Fibroblast of mammary gland (primary cell): Measurements from ENCODE around the gene AUTS2.

ENCODE experiments used
- DNase-seq: peaks from one replicate; pipeline ENCODE4 v3.0.0-alpha.2; 2010; ENCODE audit warnings: low read depth
- H3K4me3 ChIP-seq: 2 replicates; pipeline ENCODE4 v1.5.1; 2011; ENCODE audit warnings: low read depth, mild to moderate bottlenecking, low read length, moderate library complexity; ENCODE audit not compliant: control insufficient read depth
- TF ChIP-seq, protein P1 (sequence below): conservative IDR thresholded peaks from 2 replicates; pipeline ENCODE4 v1.5.1; 2011; ENCODE audit warnings: low read depth, low read length, inconsistent platforms; ENCODE audit not compliant: control insufficient read depth, insufficient read depth

The AUTS2 gene

DNA sequence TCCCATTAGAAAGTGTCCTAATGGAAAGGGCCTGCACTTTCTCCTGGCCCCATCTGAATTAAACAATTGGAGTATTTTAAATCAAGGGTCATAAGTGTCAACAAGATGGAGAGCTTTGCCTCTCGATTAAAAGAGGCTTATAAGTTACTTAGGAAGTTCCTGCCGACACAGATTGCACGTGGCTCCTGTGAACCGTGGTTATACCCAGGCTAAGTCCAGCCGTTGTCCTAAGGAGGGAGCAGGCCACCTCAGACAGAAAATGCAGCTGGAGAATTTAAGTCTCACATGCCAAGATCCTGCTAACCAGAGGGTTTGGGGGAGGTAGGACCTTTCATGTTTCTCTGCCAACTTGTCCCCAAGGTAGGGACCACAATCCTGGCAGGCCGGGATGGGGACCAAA, 907.2 kb downstream of the AUTS2 start:
- no peak for DNase-seq
- TF ChIP-seq, protein P1, sequence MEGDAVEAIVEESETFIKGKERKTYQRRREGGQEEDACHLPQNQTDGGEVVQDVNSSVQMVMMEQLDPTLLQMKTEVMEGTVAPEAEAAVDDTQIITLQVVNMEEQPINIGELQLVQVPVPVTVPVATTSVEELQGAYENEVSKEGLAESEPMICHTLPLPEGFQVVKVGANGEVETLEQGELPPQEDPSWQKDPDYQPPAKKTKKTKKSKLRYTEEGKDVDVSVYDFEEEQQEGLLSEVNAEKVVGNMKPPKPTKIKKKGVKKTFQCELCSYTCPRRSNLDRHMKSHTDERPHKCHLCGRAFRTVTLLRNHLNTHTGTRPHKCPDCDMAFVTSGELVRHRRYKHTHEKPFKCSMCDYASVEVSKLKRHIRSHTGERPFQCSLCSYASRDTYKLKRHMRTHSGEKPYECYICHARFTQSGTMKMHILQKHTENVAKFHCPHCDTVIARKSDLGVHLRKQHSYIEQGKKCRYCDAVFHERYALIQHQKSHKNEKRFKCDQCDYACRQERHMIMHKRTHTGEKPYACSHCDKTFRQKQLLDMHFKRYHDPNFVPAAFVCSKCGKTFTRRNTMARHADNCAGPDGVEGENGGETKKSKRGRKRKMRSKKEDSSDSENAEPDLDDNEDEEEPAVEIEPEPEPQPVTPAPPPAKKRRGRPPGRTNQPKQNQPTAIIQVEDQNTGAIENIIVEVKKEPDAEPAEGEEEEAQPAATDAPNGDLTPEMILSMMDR, result no peak
- H3K4me3 ChIP-seq, result no peak overlapping the region

DNA sequence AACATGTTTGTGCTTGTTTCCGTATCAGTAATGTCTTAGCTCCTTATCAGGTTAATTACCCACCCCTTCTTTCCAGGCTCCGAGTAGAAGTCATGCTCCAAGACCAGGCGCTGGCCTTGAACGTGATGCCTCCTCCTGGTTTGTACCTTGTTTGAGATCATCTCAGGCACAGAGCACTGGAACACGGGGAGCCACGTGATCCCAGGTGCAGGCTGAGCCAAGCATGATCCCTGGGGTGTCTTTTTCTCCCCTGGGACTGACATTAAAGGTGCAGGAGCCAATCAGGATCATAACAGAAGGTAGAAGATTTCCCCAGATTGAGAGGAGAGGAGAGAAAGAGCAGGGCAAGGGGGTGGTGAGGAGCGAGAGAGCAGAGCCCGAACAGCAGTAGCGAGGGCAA, 907.6 kb downstream of the AUTS2 start:
- no peak for DNase-seq
- no peak overlapping the region for H3K4me3 ChIP-seq
- TF ChIP-seq, protein P1, result no peak

DNA sequence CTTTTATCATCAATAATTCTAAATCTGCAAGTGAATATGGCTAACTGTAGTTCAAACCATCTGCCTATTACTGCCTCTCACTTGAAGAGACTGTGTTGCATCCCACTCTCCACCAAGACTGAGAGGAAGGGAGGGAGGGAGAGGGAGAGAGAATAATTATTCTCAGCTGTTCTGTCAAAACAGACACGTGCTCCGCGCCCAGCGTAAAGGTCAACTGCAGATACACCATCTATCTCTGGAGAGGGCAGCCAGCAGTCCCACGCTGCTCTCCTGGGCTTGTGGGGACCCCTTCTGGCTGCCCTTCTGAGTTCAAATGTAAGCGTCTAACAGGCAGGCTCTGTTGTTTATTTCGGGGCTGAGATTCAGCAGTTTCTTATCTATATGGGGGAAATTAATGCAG, 908.2 kb downstream of the AUTS2 start:
- no peak overlapping the region for H3K4me3 ChIP-seq
- TF ChIP-seq, protein P1, result peak; percentile 19
- peak; percentile 20 for DNase-seq

DNA sequence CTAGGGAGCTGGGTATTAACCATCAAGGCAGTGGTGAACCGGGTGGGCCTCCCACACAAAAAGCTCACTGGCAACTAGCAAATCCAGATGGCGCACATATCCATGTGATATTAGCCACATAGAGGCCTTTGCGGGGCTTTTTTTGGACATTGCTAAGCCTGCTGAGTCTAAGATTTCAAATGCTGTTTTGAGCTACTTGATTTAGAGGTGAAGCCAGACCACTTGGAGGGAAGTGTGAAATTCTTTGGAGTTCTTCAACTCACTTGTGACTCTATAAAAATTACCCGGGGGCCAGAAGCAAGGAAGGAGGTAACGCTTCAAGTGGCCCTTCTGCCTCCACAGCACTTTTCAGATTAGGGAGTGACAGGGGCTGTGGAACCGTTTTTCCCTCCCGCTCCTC, 913.9 kb downstream of the AUTS2 start:
- DNase-seq, result no peak
- TF ChIP-seq, protein P1, result no peak
- no peak overlapping the region for H3K4me3 ChIP-seq

DNA sequence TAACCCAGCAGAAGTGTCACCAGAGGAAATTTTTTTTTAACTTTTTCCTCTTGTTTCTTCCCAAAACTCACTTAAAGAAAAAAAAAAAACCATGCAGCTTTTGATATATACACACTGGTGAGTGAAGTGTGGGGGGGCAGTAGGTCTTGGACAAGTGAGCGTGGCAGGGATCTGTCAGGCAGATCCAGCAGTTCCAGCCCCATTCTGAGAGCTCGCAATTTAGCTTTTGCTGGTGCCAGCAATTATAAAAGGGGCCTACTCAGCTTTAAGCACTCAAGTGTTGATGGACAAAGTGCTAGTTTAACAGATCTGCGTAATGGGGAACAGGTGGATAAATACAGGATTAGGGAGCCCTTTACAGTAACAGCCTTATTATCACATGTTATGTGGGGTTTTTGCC, 914.5 kb downstream of the AUTS2 start:
- TF ChIP-seq, protein P1, result no peak
- no peak overlapping the region for H3K4me3 ChIP-seq
- DNase-seq, result no peak

DNA sequence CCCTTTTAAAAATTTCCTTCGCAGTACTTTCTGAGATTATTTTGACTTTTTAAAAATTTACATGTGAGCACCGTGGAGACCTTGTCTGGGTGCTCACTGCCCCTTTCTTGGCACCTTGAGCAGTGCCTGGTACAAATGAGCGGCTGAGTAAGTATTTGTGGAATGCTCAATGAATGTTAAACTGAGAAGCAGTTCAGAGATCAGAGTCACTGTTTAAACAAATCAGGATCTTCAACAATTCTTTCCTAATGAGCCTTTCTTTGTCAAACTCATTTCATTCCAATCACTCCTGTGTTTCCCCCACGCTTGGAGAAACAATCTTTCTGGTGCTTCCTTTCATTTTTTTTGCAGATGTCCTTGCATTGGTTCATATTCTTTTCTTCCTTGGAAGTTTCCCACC, 922.3 kb downstream of the AUTS2 start:
- peak; percentile 10 for DNase-seq
- H3K4me3 ChIP-seq, result no peak overlapping the region
- TF ChIP-seq, protein P1, result no peak
